Measurements from ENCODE around the gene LOX. TPM values are rescaled to one million over a fixed set of nuclear protein-coding genes. Genes with fewer than 3 reads are reported as not detected.
A peak's percentile ranks its signal among the peaks of the same experiment; 100 is the strongest.

The LOX gene
- polyA plus RNA-seq, 2 donors, result 0.71 to 1.2 TPM

GRCh38 chr5:122083535-122083934 lies 5.5 kb upstream of the LOX start:
- no peaks in the 10 kb centered on the region for H3K4me1 ChIP-seq (ENCODE audit: control insufficient read depth in 2 of 2, insufficient read depth in 2 of 2, low read length in 1 of 2)
- H3K36me3 ChIP-seq (ENCODE audit: control insufficient read depth in 2 of 2, insufficient read depth in 2 of 2, low read length in 1 of 2), result no peaks in the 10 kb centered on the region
- H3K27ac ChIP-seq (ENCODE audit: low read depth in 2 of 2, low read length in 1 of 2), result no peak overlapping the region
- H3K9me3 ChIP-seq (ENCODE audit: control insufficient read depth in 2 of 2, insufficient read depth in 1 of 2, low read depth in 1 of 2, low read length in 1 of 2), result no peaks in the 10 kb centered on the region
- no peak overlapping the region for H3K4me3 ChIP-seq (ENCODE audit: low read depth in 1 of 2, low read length in 2 of 2)
- 79 to 88% methylated on average over 1 of the region's 1 CpG for WGBS, 2 donors
- H3K27me3 ChIP-seq (ENCODE audit: control insufficient read depth in 1 of 2, insufficient read depth in 2 of 2, low read length in 2 of 2), result no peaks in the 10 kb centered on the region

GRCh38 chr5:122081541-122081940 lies 3.5 kb upstream of the LOX start:
- Histone ChIP-seq H3K27me3 (ENCODE audit: control insufficient read depth in 1 of 2, insufficient read depth in 2 of 2, low read length in 2 of 2) (no peaks in the 10 kb centered on the region), H3K4me3 (ENCODE audit: low read depth in 1 of 2, low read length in 2 of 2) (no peak overlapping the region), H3K4me1 (ENCODE audit: control insufficient read depth in 2 of 2, insufficient read depth in 2 of 2, low read length in 1 of 2) (peaks cover 6 to 9% of the 10 kb centered on the region in 2 donors), H3K9me3 (ENCODE audit: control insufficient read depth in 2 of 2, insufficient read depth in 1 of 2, low read depth in 1 of 2, low read length in 1 of 2) (no peaks in the 10 kb centered on the region), H3K27ac (ENCODE audit: low read depth in 2 of 2, low read length in 1 of 2) (no peak overlapping the region), H3K36me3 (ENCODE audit: control insufficient read depth in 2 of 2, insufficient read depth in 2 of 2, low read length in 1 of 2) (no peaks in the 10 kb centered on the region)
- 76 to 81% methylated on average over 2 of the region's 2 CpGs for WGBS, 2 donors

- Histone ChIP-seq H3K4me3 (ENCODE audit: low read depth in 1 of 2, low read length in 2 of 2) (peak overlapping the region; percentile 45 to 56), H3K27ac (ENCODE audit: low read depth in 2 of 2, low read length in 1 of 2) (peak overlapping the region; percentile 22 to 55), H3K9me3 (ENCODE audit: control insufficient read depth in 2 of 2, insufficient read depth in 1 of 2, low read depth in 1 of 2, low read length in 1 of 2) (no peaks in the 10 kb centered on the region), H3K4me1 (ENCODE audit: control insufficient read depth in 2 of 2, insufficient read depth in 2 of 2, low read length in 1 of 2) (peaks cover 6 to 9% of the 10 kb centered on the region in 2 donors), H3K36me3 (ENCODE audit: control insufficient read depth in 2 of 2, insufficient read depth in 2 of 2, low read length in 1 of 2) (no peaks in the 10 kb centered on the region), H3K27me3 (ENCODE audit: control insufficient read depth in 1 of 2, insufficient read depth in 2 of 2, low read length in 2 of 2) (no peaks in the 10 kb centered on the region)
- WGBS, 2 donors, result 1% methylated on average over 62 to 78 of the region's 78 CpGs
Measured at GRCh38 chr5:122077366-122078115, 518 bp downstream of the LOX start.

GRCh38 chr5:122076669-122077365 lies 1.2 kb downstream of the LOX start:
- peak overlapping the region; percentile 45 to 56 for H3K4me3 ChIP-seq (ENCODE audit: low read depth in 1 of 2, low read length in 2 of 2)
- WGBS, 2 donors, result 1 to 2% methylated on average over 43 of the region's 43 CpGs
- no peaks in the 10 kb centered on the region for H3K36me3 ChIP-seq (ENCODE audit: control insufficient read depth in 2 of 2, insufficient read depth in 2 of 2, low read length in 1 of 2)
- H3K9me3 ChIP-seq (ENCODE audit: control insufficient read depth in 2 of 2, insufficient read depth in 1 of 2, low read depth in 1 of 2, low read length in 1 of 2), result no peaks in the 10 kb centered on the region
- no peaks in the 10 kb centered on the region for H3K27me3 ChIP-seq (ENCODE audit: control insufficient read depth in 1 of 2, insufficient read depth in 2 of 2, low read length in 2 of 2)
- no peak overlapping the region for H3K27ac ChIP-seq (ENCODE audit: low read depth in 2 of 2, low read length in 1 of 2)
- H3K4me1 ChIP-seq (ENCODE audit: control insufficient read depth in 2 of 2, insufficient read depth in 2 of 2, low read length in 1 of 2), result peaks cover 6 to 9% of the 10 kb centered on the region in 2 donors

- 20 to 46% methylated on average over 2 of the region's 2 CpGs for WGBS, 2 donors
- Histone ChIP-seq H3K4me3 (ENCODE audit: low read depth in 1 of 2, low read length in 2 of 2) (no peak overlapping the region), H3K9me3 (ENCODE audit: control insufficient read depth in 2 of 2, insufficient read depth in 1 of 2, low read depth in 1 of 2, low read length in 1 of 2) (no peaks in the 10 kb centered on the region), H3K27ac (ENCODE audit: low read depth in 2 of 2, low read length in 1 of 2) (no peak overlapping the region), H3K27me3 (ENCODE audit: control insufficient read depth in 1 of 2, insufficient read depth in 2 of 2, low read length in 2 of 2) (no peaks in the 10 kb centered on the region), H3K4me1 (ENCODE audit: control insufficient read depth in 2 of 2, insufficient read depth in 2 of 2, low read length in 1 of 2) (peaks cover 6 to 9% of the 10 kb centered on the region in 2 donors), H3K36me3 (ENCODE audit: control insufficient read depth in 2 of 2, insufficient read depth in 2 of 2, low read length in 1 of 2) (no peaks in the 10 kb centered on the region)
Measured at GRCh38 chr5:122076050-122076461, 2.0 kb downstream of the LOX start.

- H3K4me3 ChIP-seq (ENCODE audit: low read depth in 1 of 2, low read length in 2 of 2), result no peak overlapping the region
- H3K36me3 ChIP-seq (ENCODE audit: control insufficient read depth in 2 of 2, insufficient read depth in 2 of 2, low read length in 1 of 2), result no peaks in the 10 kb centered on the region
- 87 to 95% methylated on average over 3 of the region's 3 CpGs for WGBS, 2 donors
- peaks cover 6 to 9% of the 10 kb centered on the region in 2 donors for H3K4me1 ChIP-seq (ENCODE audit: control insufficient read depth in 2 of 2, insufficient read depth in 2 of 2, low read length in 1 of 2)
- no peaks in the 10 kb centered on the region for H3K27me3 ChIP-seq (ENCODE audit: control insufficient read depth in 1 of 2, insufficient read depth in 2 of 2, low read length in 2 of 2)
- no peak overlapping the region for H3K27ac ChIP-seq (ENCODE audit: low read depth in 2 of 2, low read length in 1 of 2)
- no peaks in the 10 kb centered on the region for H3K9me3 ChIP-seq (ENCODE audit: control insufficient read depth in 2 of 2, insufficient read depth in 1 of 2, low read depth in 1 of 2, low read length in 1 of 2)
Measured at GRCh38 chr5:122073864-122074263, 4.2 kb downstream of the LOX start.

GRCh38 chr5:122073018-122073417 lies 5.0 kb downstream of the LOX start:
- 88 to 93% methylated on average over 2 of the region's 2 CpGs for WGBS, 2 donors
- Histone ChIP-seq H3K4me3 (ENCODE audit: low read depth in 1 of 2, low read length in 2 of 2) (no peak overlapping the region), H3K27ac (ENCODE audit: low read depth in 2 of 2, low read length in 1 of 2) (no peak overlapping the region)

GRCh38 chr5:122067390-122067789 lies 10.7 kb downstream of the LOX start:
- Histone ChIP-seq H3K27ac (ENCODE audit: low read depth in 2 of 2, low read length in 1 of 2) (no peak overlapping the region), H3K36me3 (ENCODE audit: control insufficient read depth in 2 of 2, insufficient read depth in 2 of 2, low read length in 1 of 2) (no peaks in the 10 kb centered on the region), H3K4me1 (ENCODE audit: control insufficient read depth in 2 of 2, insufficient read depth in 2 of 2, low read length in 1 of 2) (no peaks in the 10 kb centered on the region), H3K27me3 (ENCODE audit: control insufficient read depth in 1 of 2, insufficient read depth in 2 of 2, low read length in 2 of 2) (no peaks in the 10 kb centered on the region), H3K9me3 (ENCODE audit: control insufficient read depth in 2 of 2, insufficient read depth in 1 of 2, low read depth in 1 of 2, low read length in 1 of 2) (no peaks in the 10 kb centered on the region), H3K4me3 (ENCODE audit: low read depth in 1 of 2, low read length in 2 of 2) (no peak overlapping the region)
- WGBS, 2 donors, result 57 to 66% methylated on average over 1 of the region's 1 CpG

More at GRCh38 chr5:122073018-122073417, 5.0 kb downstream of the LOX start:
- Histone ChIP-seq H3K9me3 (ENCODE audit: control insufficient read depth in 2 of 2, insufficient read depth in 1 of 2, low read depth in 1 of 2, low read length in 1 of 2) (no peaks in the 10 kb centered on the region), H3K4me1 (ENCODE audit: control insufficient read depth in 2 of 2, insufficient read depth in 2 of 2, low read length in 1 of 2) (peaks cover 6 to 9% of the 10 kb centered on the region in 2 donors), H3K27me3 (ENCODE audit: control insufficient read depth in 1 of 2, insufficient read depth in 2 of 2, low read length in 2 of 2) (no peaks in the 10 kb centered on the region), H3K36me3 (ENCODE audit: control insufficient read depth in 2 of 2, insufficient read depth in 2 of 2, low read length in 1 of 2) (no peaks in the 10 kb centered on the region)

- Histone ChIP-seq H3K9me3 (ENCODE audit: control insufficient read depth in 2 of 2, insufficient read depth in 1 of 2, low read depth in 1 of 2, low read length in 1 of 2) (no peaks in the 10 kb centered on the region), H3K27ac (ENCODE audit: low read depth in 2 of 2, low read length in 1 of 2) (no peak overlapping the region), H3K27me3 (ENCODE audit: control insufficient read depth in 1 of 2, insufficient read depth in 2 of 2, low read length in 2 of 2) (no peaks in the 10 kb centered on the region), H3K4me3 (ENCODE audit: low read depth in 1 of 2, low read length in 2 of 2) (no peak overlapping the region), H3K36me3 (ENCODE audit: control insufficient read depth in 2 of 2, insufficient read depth in 2 of 2, low read length in 1 of 2) (no peaks in the 10 kb centered on the region), H3K4me1 (ENCODE audit: control insufficient read depth in 2 of 2, insufficient read depth in 2 of 2, low read length in 1 of 2) (no peaks in the 10 kb centered on the region)
- WGBS, 2 donors, result 99% methylated on average over 3 of the region's 3 CpGs
Measured at GRCh38 chr5:122064992-122065391, 13.1 kb downstream of the LOX start.
